C1 segment of cervical spinal cord (tissue), 14 donors: ENCODE data around the gene CSH2.
A peak's percentile ranks its signal among the peaks of the same experiment; 100 is the strongest.

Experiments
- DNase-seq, 14 donors: peaks; one replicate each; lab custom pipeline; 2025; lab: John Stamatoyannopoulos, UW

The CSH2 gene

DNA sequence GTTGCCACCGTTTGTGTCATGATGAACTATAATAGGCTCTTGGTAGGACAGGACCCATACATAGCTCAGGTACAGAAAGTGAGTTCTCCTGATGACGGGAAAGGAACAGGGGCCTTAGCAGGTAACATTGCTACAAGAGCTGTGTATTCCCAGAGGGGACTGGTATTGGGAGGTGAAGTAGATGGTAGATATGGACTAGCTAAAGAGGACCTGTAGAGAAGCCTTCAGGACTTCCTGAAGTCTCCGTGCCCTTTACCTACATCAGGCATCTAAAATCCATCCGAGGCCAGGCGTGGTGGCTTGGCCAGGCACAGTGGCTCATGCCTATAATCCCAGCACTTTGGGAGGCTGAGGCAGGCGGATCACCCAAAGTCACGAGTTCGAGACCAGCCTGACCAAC is 18.3 kb downstream of the CSH2 start:
- no peak for DNase-seq

DNA sequence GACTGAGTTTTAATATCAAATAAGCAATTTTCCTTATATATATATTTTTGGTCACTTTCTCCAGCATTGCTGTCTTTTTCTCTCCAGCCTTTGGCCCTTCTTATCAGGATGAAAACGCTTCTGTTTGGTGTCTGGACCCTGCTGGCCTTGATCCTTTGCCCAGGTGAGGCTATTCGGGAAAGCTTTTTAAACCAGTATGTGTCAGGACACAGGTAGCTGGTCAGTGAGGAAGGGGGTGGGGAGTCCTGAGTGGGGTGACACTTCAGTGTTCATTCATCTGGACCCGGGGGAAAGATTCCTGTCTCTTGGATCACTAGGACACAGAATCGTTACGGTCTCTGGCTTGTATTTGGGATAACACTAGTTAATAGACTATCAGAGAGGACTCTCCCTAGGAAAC is 18.8 kb downstream of the CSH2 start:
- DNase-seq: no peak

DNA sequence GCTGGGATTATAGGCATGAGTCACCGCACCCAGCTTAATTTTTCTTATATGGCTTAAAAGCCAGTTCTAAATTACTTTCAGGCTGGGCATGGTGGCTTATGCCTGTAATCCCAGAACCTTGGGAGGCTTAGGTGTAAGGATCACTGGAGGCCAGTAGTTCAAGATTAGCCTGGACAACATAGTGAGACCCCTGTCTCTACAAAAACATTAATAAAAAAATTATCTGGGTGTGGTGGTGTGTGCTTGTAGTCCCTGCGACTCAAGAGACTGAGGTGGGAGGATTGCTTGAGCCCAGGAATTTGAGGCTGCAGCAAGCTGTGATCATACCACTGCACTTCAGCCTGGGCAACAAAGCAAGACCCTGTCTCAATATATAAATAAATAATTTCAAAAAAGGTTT is 20.2 kb downstream of the CSH2 start:
- no peak for DNase-seq

DNA sequence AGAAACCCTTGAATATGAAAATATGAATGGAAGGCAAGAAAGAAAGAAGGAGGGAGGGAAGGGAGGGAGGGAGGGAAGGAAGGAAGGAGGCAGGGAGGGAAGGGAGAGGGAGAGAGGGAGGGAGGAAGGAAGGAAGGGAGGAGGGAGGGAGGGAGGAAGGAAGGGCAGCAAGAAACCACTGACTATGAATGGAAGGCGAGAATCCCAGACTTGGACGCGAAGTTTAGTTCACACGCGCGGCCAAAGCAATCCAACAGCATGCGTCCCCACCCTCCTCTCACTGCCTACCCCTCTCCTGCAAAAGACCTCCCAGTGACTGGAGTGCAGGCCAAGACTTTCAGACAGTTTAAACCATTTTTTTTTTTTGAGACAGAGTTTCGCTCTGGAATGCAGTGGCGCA is 23.1 kb downstream of the CSH2 start:
- no peak for DNase-seq

DNA sequence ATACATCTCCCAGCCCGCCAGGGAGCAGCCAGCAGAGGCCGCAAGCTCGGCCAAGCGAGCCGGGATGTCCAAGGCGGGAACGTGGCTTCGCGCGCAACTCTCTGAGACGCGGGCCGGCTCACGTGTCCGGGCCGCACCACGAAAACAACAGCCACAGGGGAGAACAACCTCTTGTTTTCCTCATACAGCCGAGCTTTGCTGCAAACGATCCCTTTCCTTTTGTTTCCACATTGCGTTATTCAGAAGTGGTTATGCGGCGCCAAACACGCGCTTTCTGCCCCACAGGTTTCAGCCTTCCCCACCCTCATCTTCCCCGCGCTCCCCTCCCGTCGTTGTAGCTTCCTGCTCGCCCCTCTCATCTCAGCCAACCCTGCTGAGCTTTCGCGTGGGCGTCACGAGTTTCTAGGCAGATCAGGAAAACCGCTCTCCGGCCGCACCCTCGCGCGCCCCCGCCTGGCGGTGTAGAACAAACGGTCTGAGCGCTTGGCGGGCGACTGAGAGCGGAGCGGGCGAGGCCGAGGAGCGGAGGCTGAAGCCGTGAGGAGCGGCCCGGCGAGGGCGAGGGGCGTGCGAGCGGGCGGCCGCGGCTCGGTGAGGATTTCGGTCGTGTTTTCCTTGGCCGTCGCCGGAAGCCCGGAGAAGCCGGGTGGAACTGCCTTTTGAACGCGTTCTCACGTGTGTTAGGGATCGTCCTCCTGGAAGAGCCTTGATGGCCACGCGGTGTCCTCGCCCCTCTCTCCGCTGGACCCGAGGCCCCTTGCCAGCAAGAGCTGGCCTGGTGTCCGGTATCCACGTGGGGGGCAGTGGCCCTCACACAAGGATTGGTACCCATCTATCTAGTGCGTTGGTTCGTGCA is 24.4 kb downstream of the CSH2 start:
- peak; percentile 24 to 87 (median 80) for DNase-seq

DNA sequence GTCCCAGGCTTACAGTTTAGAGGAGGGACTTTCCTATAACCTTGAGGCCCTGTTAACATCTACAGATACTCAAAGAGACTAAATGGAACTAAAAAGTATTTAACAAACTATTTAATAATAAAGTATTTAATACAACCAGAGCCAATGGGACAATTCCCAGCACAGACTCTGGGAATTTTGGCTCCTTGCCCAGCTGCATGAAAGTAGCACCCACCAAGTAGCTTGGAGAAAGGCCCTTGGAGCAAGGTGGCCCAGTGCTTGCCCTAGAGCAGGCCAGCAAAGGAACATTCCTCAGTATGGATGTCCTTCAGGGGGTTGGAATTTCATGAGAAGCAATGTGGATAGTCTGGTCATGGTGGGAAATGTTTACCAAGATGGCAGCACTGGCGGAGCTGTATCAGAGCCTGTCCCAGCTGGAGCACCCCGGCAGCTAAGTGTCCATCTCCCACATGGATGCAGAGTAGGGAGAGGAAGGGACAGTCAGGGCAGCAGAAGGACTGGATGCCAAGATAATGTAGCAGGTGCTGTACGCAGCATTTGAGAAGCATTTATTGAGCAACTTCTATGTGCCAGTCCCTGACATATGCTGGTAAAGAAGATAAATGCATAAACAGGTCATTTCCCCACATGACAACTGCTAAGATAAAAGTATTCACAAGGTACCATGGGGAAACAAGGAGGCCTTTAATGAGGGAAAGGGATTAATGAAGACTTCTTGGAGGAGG is 25.8 kb downstream of the CSH2 start:
- DNase-seq: no peak

DNA sequence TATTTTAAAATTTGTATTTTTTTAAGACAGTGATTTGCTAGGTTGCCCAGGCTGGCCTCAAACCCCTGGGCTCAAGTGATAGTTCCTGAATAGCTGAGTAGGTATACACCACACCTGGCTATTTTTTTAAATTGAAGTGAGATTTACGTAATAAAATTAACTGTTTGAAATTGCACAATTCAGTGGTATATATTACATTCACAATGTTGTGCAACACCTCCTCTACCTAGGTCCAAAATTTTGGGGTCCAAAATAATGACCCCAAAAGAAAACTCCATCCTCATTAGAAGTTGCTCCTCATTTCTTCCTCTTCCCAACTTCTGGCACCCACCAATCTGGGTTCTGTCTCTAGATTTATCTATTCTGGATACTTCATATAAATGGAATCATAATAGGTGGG is 28.0 kb downstream of the CSH2 start:
- DNase-seq: no peak

DNA sequence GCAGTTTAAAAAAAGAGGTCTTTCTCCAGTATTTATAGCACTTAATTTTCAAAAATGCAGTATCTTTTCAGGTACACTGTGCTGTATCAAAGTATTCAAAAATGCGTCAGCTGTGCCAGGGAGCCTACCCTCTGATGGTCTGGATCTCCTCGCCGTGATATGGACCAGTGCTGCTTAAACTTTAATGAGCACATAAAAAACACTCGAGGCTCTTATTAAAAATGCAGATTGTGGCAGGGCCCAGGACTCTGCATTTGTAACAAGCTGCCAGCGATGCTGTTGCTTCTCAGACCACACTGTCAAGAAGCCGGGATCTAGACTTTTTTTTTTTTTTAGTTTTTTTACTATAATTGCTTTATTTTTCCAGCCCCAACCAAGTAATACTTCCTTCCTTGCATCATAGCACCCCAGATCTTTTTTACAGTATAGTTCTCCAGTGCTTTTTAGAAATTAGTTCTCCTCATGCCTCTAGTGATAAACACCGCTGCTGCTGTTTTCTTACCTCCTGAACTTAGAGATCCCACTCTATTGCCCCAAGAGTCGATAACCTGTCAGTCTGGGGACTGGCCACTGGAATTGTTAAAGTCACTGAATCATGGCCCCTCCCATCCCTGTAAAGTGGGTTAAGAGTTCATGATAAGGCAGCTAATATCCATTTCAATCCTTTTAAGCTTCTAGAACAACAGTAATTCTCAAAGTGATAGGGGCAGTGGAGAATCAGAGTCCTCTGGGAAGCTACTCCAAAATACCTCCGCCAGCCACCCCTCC is 29.4 kb downstream of the CSH2 start:
- DNase-seq: peak in 1 of 14 donors; percentile 20

DNA sequence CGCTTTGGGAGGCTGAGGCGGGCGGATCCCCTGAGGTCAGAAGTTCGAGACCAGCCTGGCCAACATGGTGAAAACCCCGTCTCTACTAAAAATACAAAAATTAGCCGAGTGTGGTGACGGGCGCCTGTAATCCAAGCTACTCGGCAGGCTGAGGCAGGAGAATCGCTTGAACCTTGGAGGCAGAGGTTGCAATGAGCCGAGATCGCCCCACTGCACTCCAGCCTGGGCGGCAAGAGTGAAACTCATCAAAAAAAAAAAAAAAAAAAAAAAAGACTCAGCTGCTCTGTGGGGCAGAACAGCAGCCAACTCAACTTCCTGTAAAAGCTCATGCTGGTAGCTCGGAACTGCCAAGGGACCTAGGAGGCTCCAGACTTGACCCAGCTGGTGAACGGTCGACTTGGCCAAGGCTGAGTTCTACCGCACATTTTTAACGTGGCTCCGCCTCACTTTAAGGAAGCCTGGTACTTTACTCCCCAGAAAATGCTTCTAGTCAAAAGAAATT is 30.0 kb downstream of the CSH2 start:
- DNase-seq: peak in 4 of 14 donors; percentile 13 to 34 (median 29)

DNA sequence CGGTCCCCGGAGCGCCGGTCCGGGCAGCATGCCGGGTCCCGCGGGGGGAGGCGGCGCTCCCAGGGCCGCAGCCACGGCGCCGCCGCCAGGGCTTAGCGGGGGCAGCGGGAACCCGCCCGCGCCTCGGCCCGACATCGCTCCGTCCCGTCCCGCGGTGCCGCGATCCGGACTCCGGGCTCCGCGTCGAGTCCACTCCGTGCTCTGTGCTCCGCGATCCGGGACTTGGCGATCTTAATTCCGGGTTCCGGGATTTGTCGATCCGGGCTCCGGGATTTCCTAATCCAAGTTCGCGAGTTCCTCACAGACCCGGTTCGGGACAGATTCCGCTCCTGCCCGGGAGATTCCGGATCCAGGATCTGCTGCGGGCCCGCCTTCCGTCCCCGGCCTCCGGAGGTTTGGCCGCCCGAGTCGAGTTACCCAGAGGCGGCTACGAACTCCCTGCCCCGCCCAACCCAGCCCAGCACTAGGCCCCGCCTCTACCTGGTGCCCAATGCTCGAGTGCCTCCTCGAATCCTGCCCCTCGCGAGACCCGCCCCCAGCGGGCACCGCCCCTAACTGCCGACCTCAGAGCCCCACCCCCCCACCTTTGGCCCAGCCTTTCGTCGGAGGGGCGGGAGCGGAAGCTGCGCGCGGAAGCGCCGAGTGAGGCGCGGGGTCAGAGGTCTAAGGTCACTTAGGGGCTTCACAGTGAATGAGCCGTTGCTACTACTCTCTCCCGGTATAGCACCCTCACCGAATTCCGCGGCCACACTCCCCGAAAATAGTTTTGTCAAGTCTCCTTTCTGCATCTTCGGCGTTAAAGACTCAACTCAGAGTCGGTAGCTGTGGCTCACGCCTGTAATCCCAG is 30.7 kb downstream of the CSH2 start, which contains the start of gene SMARCD2:
Gene SMARCD2 (minus strand): TSS at position 146 of the 847 bp plus-strand sequence. CDS start 11 bp downstream, at position 135.
- DNase-seq: peak; percentile 87 to 100 (median 98)

DNA sequence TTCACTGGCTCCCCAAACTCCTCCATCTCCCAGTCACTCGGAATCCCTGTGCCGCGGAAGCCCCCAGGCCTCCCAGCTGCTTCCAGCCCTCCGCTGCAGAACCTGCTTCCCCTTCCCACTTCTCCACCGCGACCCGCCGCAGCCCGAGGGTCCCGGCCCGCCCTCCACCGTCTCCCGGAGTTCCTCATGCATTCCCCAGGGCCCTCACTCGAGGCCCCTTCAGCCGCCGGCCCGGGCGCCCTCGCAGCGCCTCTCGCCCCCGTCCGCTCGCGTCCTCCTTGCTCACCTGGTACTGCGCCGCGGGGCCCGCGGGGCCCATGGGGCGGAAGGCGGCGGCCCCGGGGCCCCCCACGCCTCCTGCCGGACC is 31.3 kb downstream of the CSH2 start:
- peak in 4 of 14 donors; percentile 46 to 60 (median 58) for DNase-seq

DNA sequence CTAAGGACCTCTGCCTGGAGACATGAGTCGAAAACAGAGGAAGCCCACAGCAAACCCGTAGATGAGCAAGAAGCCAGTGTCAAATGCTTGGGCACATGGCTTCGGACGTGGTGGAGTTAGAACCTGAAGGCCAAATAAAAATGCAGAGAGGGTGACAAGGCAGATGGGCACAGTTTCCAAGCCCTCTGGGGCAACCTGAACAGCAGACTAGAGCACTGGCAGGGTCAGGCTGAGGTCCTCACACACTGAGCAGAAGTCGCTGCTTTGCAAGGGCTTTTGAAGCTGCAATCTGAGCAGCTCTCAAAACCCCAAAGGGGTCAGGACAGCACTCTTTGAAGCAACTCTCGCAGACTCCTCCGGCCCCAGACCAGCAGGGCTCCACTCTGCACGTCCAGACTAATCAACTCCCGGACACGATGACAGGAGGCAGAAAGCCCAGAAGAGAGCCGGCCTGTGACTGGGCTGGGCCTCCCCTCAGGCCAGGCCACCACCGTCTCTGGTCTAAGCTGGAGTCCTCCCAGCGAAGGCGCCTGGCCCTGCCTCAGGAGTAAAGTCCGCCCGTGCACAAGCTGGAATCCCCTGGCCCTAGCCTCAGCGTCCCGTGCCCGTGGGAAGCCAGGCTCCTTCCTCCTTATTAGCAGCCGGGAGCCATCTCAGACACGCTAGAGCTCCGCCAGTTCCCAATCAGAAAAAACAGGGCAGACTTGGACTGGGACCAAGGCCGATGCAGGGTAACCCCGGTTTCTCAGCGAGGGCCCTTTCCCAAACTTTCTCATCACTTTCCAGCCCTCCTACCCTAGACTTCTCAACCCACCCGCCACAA is 31.9 kb downstream of the CSH2 start:
- peak in 12 of 14 donors; percentile 31 to 77 (median 59) for DNase-seq

DNA sequence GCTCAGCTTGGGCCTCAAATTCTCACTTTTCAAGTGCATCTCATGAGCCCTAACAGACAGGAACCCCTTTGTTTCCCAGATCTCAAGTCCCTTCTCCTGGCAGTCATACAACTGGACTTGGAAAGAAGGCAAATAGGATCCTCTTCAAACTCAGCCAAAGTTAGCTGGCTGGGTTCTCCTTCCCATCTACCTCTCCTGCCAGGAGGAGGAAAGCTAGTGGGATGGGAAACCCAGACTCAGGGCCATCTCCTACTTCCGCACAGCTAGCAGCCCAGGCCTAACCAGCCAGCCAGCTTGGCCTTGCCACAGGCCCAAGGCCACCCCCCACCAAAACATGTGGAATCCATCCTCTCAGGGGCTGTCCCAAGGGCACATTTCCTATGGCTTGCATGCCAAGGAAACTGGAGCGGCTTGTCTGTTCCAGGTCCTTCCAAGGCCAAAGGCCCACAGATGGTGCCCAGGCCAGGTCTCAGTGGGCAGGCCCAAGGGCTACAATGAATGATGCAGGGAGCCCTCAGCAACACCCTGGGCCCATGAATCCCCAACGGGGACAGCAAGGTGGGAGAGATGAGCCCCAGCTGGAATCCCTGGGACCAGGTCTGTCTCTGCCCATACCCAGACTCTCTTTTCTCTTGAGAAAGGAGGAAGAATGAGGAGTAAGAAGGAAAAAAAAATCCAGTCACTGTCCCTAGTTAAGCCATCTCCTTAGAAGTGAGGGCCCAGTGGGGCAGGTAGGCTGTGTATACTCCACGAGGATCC is 32.7 kb downstream of the CSH2 start:
- peak in 11 of 14 donors; percentile 7 to 56 (median 27) for DNase-seq

DNA sequence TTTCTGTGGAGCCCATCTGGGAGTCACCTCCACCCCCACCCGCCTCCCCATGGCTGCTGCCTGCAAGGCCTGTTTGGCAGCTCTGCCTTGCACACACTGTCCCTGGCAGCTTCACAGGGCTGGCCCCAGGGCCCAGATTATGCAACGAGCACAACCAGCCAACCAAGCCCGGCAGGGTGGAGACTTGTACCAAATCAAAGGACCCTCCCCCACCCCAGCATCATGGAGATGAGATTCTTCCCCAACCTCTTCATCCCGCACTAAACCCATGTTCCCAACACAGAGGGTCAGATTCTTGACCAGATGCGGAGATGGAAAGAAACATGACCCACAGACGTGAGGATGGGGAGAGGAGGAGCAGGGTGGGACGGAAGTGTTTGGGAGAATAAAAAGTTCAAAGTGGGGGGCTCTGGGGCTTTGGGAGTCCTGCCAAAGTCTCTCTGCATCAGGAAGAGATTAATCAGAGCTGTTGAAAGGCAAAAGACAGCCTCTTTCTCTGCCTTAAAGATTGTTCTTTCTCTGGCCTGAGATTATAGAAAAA is 34.8 kb downstream of the CSH2 start:
- DNase-seq: peak; percentile 36 to 98 (median 84)

DNA sequence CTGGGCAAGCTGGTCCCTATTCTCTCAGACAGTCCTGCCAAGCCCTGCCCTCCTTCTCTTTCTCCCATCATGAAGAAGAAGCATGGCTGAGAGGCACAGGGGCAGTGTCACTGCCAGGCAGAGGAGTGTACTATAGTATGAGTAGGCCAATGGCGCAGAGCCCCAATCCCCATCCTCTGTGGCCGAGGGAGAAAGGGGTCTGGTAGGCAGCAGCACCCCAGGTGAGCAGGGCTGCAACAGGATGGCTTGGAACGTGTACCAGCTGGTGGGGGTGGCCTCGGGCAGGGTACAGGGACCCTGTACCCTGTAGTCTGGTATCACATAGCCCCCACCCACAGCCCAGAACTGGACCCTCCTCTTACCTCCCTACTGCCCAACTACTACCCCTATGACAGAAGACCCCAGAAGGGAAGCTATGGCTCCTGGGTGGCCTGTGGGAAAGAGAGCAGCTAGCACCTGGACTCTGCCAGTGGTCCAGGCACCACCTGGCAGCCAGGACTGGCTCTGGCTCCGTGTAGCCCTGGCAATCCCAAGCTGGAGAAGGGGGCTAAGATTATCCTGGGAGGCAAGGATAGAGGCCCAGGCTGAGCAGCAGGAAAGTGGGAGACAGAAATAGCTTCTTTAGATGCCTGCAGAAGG is 35.4 kb downstream of the CSH2 start:
- DNase-seq: peak in 4 of 14 donors; percentile 28 to 75 (median 36)

DNA sequence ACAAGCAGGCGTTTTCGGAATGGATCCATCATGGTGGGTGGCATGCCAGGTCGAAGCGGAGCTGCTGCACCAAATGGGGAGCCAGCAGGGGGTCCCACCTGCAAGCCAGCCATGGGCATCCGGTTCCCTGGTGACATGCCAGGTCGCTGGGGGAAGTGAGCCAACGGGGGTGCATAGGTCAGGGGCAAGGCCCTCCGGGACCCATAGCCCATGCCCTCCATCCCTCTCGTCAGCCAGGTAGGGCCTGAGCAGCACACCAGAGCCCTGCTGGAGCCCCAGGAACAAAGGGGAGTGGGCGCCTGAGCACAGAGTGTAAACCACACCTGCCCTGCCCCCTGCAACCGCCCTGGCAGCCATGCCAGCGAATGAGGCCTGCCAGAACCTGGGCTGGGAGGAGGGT is 36.0 kb downstream of the CSH2 start:
- DNase-seq: peak in 1 of 14 donors; percentile 51

DNA sequence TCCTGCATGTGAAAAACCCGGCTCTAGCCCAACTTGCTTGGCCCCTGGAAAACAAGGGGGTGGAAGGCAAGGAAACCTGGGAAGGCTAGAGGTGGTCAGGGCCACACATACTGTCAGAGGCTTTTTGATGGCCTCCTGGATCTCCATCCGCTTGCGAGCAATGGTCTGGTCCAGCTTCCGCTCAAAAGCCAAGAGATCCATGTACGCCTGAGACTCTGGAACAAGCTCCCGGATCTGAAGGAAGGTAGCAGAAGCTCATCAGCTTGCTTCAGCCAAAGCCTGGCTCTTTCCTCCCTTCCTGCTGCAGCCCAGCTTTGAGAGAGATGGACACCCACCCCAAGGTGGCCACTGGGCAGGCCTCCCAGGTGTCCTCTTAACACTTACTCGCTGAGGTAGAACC is 36.7 kb downstream of the CSH2 start:
- DNase-seq: no peak

DNA sequence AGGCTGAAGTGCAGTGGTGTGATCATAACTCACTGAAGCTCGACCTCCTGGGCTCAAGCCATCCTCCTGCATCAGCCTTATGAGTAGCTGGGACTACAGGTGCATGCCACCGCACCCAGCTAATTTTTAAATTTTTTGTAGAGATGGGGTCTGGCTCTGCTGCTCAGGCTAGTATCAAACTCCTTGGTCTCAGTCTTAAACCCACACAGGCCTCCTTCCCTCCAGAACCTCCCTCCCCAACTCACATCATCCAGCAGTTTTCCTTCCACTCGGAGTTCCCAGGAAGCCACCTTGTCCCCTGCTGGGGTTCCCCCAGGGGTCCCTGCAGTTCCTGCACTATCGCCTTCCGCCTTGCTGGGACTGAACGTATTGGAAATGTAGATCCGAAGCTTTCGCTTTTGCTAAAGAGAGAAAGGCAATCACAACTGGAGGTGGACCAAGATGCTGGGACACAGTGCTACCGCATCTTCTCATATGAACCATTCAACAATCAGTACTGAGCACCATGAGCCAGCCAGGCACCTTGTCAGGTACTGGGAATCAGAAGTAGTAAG is 38.2 kb downstream of the CSH2 start:
- no peak for DNase-seq
